DND-41 (cell line): ENCODE data around the gene CMSS1.

ENCODE experiments used
- ATAC-seq: fragments of 200-7000 bp; cut with Tn5 transposase; 3 replicates; pipeline ENCODE4 v1.9.1; 2021; ENCODE audit warnings: low read depth; ENCODE audit not compliant: insufficient read depth
- DNase-seq: peaks from one replicate; pipeline ENCODE4 v3.0.0-alpha.2; 2020
- H2AFZ ChIP-seq: 2 replicates; pipeline ENCODE4 v1.6.0; 2012; ENCODE audit warnings: low read depth, low read length
- H3K27ac ChIP-seq: 2 replicates; pipeline ENCODE4 v1.5.1; 2012; ENCODE audit warnings: low read length, inconsistent platforms
- H3K27me3 ChIP-seq: fragments of 200-600 bp; sonication (generic); 2 replicates; pipeline ENCODE4 v1.6.0; 2012; ENCODE audit warnings: low read length, mild to moderate bottlenecking, inconsistent platforms; ENCODE audit not compliant: insufficient read depth, poor library complexity
- H3K36me3 ChIP-seq: 2 replicates; pipeline ENCODE4 v1.5.1; 2012; ENCODE audit warnings: low read length, inconsistent platforms; ENCODE audit not compliant: insufficient read depth
- H3K4me1 ChIP-seq: 2 replicates; pipeline ENCODE4 v1.5.1; 2012; ENCODE audit warnings: mild to moderate bottlenecking, low read length; ENCODE audit not compliant: insufficient read depth
- H3K4me2 ChIP-seq: 2 replicates; pipeline ENCODE4 v1.6.0; 2012; ENCODE audit warnings: mild to moderate bottlenecking, moderate library complexity, low read length, inconsistent platforms; ENCODE audit not compliant: insufficient read depth
- H3K4me3 ChIP-seq, 2 experiments: fragments of 200-600 bp in 1 of 2; shearing (Covaris generic) in 1 of 2; 2 replicates each; pipeline ENCODE4 v1.5.1; 2012 to 2016; ENCODE audit warnings: inconsistent platforms in 2 of 2, low read length in 2 of 2, mild to moderate bottlenecking in 2 of 2, low read depth in 1 of 2, moderate library complexity in 1 of 2
- H3K79me2 ChIP-seq: 2 replicates; pipeline ENCODE4 v1.6.0; 2012; ENCODE audit warnings: low read length, inconsistent platforms; ENCODE audit not compliant: insufficient read depth
- H3K9ac ChIP-seq: 2 replicates; pipeline ENCODE4 v1.6.0; 2012; ENCODE audit warnings: low read depth, mild to moderate bottlenecking, inconsistent platforms, low read length, moderate library complexity
- H3K9me3 ChIP-seq: 2 replicates; pipeline ENCODE4 v1.5.1; 2012; ENCODE audit warnings: low read length, moderate library complexity, mild to moderate bottlenecking, inconsistent platforms; ENCODE audit not compliant: insufficient read depth, severe bottlenecking
- H4K20me1 ChIP-seq: 2 replicates; pipeline ENCODE4 v1.6.0; 2012; ENCODE audit warnings: low read length; ENCODE audit not compliant: insufficient read depth
- EZH2 ChIP-seq: IDR thresholded peaks from 3 replicates; pipeline ENCODE4 v1.6.1; 2012; ENCODE audit warnings: borderline replicate concordance, low read depth, mild to moderate bottlenecking, moderate library complexity, low read length, inconsistent platforms; ENCODE audit not compliant: severe bottlenecking
- TF ChIP-seq, protein P1 (sequence below): IDR thresholded peaks from 2 replicates; pipeline ENCODE4 v1.5.1; 2012; ENCODE audit warnings: borderline replicate concordance, low read length, moderate library complexity, mild to moderate bottlenecking; ENCODE audit not compliant: poor library complexity, severe bottlenecking; ENCODE audit errors: extremely low read depth

CMSS1 gene

DNA sequence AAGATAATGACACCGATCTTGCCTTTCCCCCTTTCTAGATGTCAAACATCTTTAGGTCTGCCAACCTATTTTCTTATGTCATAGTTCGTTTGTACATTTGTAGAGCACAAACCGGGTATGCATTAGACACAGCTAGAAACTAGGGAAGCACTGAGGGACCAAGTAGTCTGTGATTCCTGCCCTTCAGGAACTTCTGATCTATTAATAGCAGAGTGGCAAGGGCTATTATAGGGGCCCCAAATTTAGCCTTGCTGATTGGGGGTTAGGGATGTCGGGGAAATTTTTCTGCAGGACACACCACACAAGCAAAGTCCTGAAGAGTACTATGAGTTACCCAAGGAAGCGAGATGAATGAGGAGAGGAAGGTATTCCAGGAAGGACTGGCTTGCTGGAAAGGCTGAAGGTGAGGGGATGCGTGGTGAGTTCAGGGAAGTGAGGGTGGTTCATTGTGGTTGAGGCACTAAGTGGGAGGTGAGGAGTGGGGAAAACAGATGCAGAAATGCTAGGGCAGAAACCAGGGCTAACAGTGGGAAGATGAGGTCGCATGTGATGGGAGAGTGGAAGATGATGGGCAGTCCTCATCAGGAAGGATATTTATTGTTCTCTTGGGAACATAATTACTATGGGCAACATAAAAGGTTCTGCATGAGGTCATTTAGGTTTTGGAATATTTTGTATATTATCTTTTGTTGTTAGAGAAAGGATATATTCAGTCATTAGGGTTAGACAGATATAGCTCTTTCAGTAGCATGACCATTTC lies 144.3 kb downstream of the CMSS1 start:
- ATAC-seq, result no peak
- Histone ChIP-seq H3K9me3 (no peaks in the 10 kb centered on the region), H3K4me2 (no peak overlapping the region), H3K79me2 (no peaks in the 10 kb centered on the region), H3K27me3 (no peaks in the 10 kb centered on the region), H2AFZ (no peak overlapping the region), H3K27ac (no peak overlapping the region), H3K4me3 (no peak overlapping the region), H3K36me3 (no peaks in the 10 kb centered on the region), H3K4me1 (no peaks in the 10 kb centered on the region), H4K20me1 (no peaks in the 10 kb centered on the region), H3K9ac (no peak overlapping the region)
- no peak for TF ChIP-seq EZH2
- TF ChIP-seq, protein P1, sequence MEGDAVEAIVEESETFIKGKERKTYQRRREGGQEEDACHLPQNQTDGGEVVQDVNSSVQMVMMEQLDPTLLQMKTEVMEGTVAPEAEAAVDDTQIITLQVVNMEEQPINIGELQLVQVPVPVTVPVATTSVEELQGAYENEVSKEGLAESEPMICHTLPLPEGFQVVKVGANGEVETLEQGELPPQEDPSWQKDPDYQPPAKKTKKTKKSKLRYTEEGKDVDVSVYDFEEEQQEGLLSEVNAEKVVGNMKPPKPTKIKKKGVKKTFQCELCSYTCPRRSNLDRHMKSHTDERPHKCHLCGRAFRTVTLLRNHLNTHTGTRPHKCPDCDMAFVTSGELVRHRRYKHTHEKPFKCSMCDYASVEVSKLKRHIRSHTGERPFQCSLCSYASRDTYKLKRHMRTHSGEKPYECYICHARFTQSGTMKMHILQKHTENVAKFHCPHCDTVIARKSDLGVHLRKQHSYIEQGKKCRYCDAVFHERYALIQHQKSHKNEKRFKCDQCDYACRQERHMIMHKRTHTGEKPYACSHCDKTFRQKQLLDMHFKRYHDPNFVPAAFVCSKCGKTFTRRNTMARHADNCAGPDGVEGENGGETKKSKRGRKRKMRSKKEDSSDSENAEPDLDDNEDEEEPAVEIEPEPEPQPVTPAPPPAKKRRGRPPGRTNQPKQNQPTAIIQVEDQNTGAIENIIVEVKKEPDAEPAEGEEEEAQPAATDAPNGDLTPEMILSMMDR, result no peak
- DNase-seq, result no peak

DNA sequence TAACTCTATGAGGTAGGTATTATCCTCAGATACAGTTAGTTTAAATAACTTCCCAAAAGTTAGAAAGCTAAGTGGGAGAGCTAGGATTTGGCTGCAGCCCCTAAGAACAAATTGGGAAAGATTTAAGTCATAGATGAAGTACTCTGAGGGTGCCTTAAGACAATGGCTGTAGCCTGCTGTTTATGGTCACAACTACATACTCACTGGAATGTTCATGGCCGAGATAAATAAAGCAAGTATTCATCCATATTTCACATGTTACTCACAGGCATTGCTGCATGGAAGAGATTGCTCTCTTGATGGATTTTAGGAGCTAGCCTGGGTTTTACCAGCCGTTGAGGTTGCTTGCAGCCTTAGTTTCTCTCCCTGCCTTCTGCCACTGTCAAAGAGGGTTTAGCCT lies 145.0 kb downstream of the CMSS1 start:
- Histone ChIP-seq H3K27me3 (no peaks in the 10 kb centered on the region), H2AFZ (no peak overlapping the region)

DNA sequence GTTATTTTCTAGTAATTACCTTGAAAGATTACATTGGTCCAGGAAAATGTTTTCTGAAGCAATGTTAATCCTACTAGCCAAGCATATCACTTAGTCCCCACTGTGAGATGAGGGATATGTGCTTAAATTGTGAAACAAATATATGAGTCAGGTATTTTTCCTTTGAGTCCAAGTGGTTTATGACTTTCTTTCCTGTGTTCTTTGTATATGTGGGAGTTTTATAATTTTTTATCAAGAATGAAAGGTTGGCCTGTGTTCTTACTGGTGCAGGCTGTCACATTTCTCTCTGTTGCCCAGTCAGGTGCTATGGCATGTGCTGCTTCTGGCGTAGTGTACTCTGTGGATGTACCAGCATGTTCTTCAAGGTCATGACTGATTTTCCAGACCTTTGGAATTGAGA lies 147.4 kb downstream of the CMSS1 start:
- Histone ChIP-seq H4K20me1 (no peaks in the 10 kb centered on the region), H3K27ac (no peak overlapping the region), H3K4me2 (no peak overlapping the region), H3K4me1 (no peaks in the 10 kb centered on the region), H3K79me2 (no peaks in the 10 kb centered on the region), H3K4me3 (no peak overlapping the region), H3K9me3 (no peaks in the 10 kb centered on the region), H3K27me3 (no peaks in the 10 kb centered on the region), H3K9ac (no peak overlapping the region), H3K36me3 (no peaks in the 10 kb centered on the region), H2AFZ (no peak overlapping the region)
- ATAC-seq (no peak), DNase-seq (no peak)
- no peak for TF ChIP-seq EZH2
- TF ChIP-seq, protein P1, result no peak

More for the DNA sequence above, 145.0 kb downstream of the CMSS1 start:
- Histone ChIP-seq H3K36me3 (no peaks in the 10 kb centered on the region), H4K20me1 (no peaks in the 10 kb centered on the region), H3K4me2 (no peak overlapping the region), H3K27ac (no peak overlapping the region), H3K9ac (no peak overlapping the region), H3K4me1 (no peaks in the 10 kb centered on the region), H3K4me3 (no peak overlapping the region), H3K9me3 (no peaks in the 10 kb centered on the region), H3K79me2 (no peaks in the 10 kb centered on the region)
- DNase-seq, result no peak
- no peak for TF ChIP-seq EZH2
- TF ChIP-seq, protein P1, result no peak
- no peak for ATAC-seq
